ENCODE data around the gene PDCD7. TPM values are rescaled to one million over a fixed set of nuclear protein-coding genes. Genes with fewer than 3 reads are reported as not detected.

PDCD7 gene
- total RNA-seq, 3 donors from 2014 or later = 35.0 to 38.7 (median 36.1) TPM

DNA sequence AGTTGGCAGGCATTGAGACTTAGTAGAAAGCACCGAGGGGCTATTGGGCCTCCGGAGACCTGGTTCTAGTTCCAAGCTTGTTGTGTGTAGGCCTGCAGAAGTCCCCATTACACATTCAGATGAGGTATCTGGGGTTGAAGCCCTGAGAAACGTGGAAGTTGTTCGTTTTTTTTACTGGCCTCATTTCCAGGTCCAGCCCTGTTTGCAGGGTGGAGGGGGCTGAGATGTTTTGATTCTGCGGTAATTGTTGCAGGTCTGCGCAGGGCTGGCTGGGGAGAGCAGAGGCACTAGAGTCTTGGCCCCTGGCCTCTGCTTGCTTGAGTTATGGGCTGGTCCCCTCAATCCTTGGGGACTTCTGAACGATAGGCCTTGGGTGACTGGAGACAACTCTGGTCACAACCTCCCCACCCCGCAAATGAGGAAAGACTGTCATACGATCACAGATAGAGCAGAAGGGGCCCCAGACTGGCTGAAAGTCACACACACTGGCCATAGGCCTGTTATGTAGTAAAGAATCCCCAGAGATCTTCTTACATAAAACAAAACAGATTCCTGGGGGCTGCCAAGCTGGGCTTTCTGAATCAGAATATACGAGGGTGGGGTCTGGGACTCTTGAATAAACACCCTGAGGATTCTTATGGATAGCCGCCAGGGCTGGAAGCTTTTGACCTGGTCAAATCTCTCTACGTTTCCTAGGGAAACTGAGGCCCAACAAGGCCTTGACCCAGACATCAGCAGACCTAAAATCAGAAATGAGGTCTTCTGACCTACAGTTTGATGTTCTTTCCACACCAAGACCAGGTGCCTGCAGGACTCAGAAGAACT is 41.5 kb downstream of the PDCD7 start:
- no peak for ATAC-seq

DNA sequence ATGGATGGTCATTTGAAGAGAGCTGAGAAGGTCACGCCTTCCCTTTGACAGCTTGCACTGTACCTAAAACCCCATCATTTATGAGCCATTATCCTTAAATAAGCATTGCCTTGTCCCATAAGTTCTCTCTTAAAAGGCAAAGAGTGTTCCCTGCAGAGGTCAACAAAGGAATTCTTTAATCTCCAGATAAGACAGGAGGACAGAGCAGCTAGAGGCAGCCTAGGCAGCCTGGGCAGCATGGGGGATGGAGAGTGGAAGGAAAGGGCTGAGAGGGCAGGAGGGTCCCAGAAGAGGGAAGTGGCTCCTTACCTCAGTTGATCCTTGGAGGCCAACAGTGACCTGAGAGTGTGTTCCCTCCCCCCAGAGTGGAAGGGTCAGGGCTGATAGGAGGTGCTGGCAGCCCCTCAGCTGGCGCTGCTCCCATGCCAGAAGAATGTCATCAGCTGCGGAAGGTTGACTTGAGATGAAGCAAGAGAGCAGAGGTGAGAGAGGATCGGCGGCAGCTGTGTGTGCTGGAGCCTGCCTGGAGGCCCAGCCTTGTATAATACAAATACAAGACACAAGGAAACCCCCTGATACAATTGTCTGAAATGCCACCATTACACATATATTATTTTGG is 44.3 kb downstream of the PDCD7 start:
- H3K27me3 Mint-ChIP-seq (ENCODE audit: low read depth) = no peaks in the 10 kb centered on the region
- ATAC-seq (no peak), DNase-seq (no peak)
- H3K36me3 Mint-ChIP-seq (ENCODE audit: insufficient read depth) = no peaks in the 10 kb centered on the region
- H3K4me3 Mint-ChIP-seq = no peak overlapping the region
- no peaks in the 10 kb centered on the region for H3K9me3 Mint-ChIP-seq
- no peaks in the 10 kb centered on the region for H3K4me1 Mint-ChIP-seq (ENCODE audit: low read depth)

More for the DNA sequence above, 41.5 kb downstream of the PDCD7 start:
- no peak overlapping the region for H3K4me3 Mint-ChIP-seq
- H3K27me3 Mint-ChIP-seq (ENCODE audit: low read depth) = no peaks in the 10 kb centered on the region
- H3K4me1 Mint-ChIP-seq (ENCODE audit: low read depth) = no peaks in the 10 kb centered on the region
- peaks cover 4% of the 10 kb centered on the region for H3K36me3 Mint-ChIP-seq (ENCODE audit: insufficient read depth)
- no peak for DNase-seq
- no peaks in the 10 kb centered on the region for H3K9me3 Mint-ChIP-seq

DNA sequence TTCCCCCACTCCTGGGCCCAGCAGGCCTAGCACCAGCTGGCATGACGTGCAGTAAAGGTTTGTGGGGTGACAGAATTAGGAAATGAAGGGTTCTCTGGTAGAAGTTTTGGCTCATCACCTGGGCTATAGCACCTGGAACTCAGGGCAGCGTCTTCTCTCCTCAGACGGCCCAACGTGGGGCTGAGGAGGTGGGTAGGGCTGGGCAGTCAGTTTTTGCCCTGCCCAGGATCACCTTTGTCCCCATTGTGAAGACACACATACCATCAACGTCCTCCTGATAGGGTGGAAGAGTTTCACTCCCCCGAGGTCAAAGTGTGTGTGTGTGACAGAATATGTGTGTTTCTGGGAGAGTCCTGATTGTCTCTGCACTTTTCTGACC is 45.0 kb downstream of the PDCD7 start:
- H3K27me3 Mint-ChIP-seq (ENCODE audit: low read depth) = no peaks in the 10 kb centered on the region
- no peaks in the 10 kb centered on the region for H3K36me3 Mint-ChIP-seq (ENCODE audit: insufficient read depth)
- DNase-seq = no peak
- no peaks in the 10 kb centered on the region for H3K4me1 Mint-ChIP-seq (ENCODE audit: low read depth)
- no peaks in the 10 kb centered on the region for H3K9me3 Mint-ChIP-seq
- ATAC-seq = no peak
- no peak overlapping the region for H3K4me3 Mint-ChIP-seq

DNA sequence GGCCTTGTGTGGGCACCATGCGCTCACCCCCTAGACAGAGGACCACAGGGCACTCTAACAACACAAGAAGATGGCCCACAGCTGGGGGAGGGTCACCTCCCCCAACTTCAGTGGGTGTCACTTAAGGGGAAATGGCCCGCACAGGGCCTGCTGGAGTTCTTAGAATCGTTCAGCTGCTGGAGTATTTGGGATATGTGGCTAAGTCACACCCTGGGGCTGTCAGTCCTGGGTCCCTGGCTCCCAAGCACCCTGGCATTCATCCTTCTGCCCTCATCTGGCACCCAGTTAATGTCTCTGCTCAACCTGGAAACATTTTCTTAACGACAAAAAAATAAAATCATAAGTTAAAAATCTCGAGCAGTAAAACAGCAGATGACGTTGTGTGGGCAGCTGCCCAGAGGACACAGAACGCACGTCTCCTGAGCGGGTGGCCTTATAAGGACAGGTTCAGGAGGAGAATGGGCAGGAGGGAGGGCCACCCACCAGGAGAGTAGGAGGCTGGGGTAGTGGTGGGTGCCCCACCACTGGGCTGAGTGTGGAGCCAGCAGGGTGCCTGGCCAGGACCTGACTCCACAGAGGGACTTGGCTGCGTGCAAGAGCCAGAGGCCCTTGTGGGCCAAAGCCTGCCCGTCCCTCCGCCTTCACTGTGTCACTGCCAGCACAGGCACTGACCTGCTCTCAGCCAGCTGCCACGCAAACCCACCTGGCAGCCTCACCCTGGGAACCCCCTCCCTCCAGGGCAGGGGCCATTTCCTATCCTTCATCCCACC is 45.5 kb downstream of the PDCD7 start:
- ATAC-seq (no peak), DNase-seq (no peak)
- H3K36me3 Mint-ChIP-seq (ENCODE audit: insufficient read depth) = no peaks in the 10 kb centered on the region

DNA sequence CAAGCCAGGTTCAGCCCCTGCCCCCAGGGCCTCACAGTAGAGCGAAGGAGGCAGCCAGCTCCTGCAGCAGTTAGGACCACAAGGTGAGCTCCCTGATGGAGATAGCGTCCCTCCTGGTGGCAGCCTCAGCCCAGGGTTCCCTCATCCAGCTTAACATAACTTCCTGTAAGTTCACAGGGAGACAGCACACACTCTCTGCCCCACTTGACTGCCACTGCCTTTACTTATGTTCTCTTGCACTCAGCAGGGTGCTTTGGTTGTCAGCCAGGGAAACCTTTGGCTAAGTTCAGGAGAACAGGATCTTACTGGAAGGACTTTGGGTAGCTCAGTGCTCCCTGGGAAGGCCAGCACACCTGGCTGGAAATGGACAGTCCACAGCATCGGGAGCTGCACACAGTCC is 46.2 kb downstream of the PDCD7 start:
- no peak overlapping the region for H3K4me3 Mint-ChIP-seq
- peaks cover 6% of the 10 kb centered on the region for H3K4me1 Mint-ChIP-seq (ENCODE audit: low read depth)
- no peaks in the 10 kb centered on the region for H3K36me3 Mint-ChIP-seq (ENCODE audit: insufficient read depth)
- ATAC-seq (no peak), DNase-seq (no peak)
- no peaks in the 10 kb centered on the region for H3K9me3 Mint-ChIP-seq
- no peaks in the 10 kb centered on the region for H3K27me3 Mint-ChIP-seq (ENCODE audit: low read depth)

More for the DNA sequence above, 45.5 kb downstream of the PDCD7 start:
- H3K27me3 Mint-ChIP-seq (ENCODE audit: low read depth) = no peaks in the 10 kb centered on the region
- H3K4me3 Mint-ChIP-seq = no peak overlapping the region
- H3K4me1 Mint-ChIP-seq (ENCODE audit: low read depth) = no peaks in the 10 kb centered on the region
- H3K9me3 Mint-ChIP-seq = no peaks in the 10 kb centered on the region

DNA sequence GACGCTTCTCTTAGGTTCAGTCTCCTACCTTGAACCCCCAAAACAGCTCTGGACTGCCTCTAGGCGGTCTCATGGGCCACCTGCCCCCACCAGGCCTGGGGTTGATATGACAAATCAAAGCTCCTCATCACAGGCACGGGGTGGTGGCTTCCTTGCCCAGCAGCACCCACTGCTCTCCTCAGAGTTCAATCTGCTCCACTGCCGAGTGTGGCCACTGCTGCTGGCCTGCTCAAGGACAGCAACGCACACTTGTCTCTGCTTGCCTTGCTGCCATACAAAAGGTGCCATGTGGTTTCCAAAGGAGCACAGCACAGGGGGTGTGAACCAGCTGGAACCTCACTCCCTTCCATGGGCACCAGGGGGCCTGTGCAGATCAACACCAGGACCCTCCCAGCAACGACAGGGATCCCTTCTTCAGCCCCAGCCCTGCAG is 46.9 kb downstream of the PDCD7 start:
- DNase-seq = no peak
- H3K4me3 Mint-ChIP-seq = no peak overlapping the region

DNA sequence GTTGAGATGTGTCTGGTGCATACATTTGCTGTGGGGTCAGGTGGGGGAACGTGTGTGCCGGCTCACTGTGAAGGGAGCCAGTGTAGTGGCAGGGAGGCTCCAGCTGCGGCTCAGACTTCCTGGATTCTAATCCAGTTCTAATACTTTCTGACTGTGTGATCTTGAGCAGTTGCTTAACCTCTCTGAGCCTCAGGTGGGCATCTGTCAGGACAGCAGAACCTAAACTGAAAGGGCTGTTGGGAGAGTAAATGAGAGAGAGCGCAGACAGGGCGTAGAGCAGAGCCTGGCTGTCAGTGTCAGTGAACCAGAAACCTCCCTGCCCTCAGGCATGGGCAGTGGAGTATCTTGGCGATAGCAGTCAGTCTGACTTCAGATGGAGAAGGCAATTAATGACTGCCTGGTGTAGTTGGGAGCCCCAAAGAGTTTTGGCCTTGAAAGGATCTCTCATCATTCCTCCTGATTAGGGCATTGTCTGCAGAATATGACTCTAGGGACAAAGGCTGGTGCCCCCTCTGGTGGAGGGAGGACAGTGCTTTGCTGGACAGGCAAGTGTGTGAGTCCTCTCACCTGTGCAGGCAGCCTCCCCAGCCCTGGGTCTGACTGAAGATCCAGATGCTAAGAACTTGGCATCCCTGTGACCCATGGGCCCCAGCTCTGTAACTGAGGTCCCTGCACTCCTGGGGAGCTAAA is 47.5 kb downstream of the PDCD7 start:
- ATAC-seq (no peak), DNase-seq (no peak)
- no peaks in the 10 kb centered on the region for H3K36me3 Mint-ChIP-seq (ENCODE audit: insufficient read depth)
- no peaks in the 10 kb centered on the region for H3K27me3 Mint-ChIP-seq (ENCODE audit: low read depth)
- peaks cover 15% of the 10 kb centered on the region for H3K4me1 Mint-ChIP-seq (ENCODE audit: low read depth)
- H3K9me3 Mint-ChIP-seq = no peaks in the 10 kb centered on the region
- H3K4me3 Mint-ChIP-seq = no peak overlapping the region

More for the DNA sequence above, 46.9 kb downstream of the PDCD7 start:
- peaks cover 13% of the 10 kb centered on the region for H3K4me1 Mint-ChIP-seq (ENCODE audit: low read depth)
- no peaks in the 10 kb centered on the region for H3K36me3 Mint-ChIP-seq (ENCODE audit: insufficient read depth)
- no peaks in the 10 kb centered on the region for H3K9me3 Mint-ChIP-seq
- H3K27me3 Mint-ChIP-seq (ENCODE audit: low read depth) = no peaks in the 10 kb centered on the region
- ATAC-seq = peak; percentile 39

DNA sequence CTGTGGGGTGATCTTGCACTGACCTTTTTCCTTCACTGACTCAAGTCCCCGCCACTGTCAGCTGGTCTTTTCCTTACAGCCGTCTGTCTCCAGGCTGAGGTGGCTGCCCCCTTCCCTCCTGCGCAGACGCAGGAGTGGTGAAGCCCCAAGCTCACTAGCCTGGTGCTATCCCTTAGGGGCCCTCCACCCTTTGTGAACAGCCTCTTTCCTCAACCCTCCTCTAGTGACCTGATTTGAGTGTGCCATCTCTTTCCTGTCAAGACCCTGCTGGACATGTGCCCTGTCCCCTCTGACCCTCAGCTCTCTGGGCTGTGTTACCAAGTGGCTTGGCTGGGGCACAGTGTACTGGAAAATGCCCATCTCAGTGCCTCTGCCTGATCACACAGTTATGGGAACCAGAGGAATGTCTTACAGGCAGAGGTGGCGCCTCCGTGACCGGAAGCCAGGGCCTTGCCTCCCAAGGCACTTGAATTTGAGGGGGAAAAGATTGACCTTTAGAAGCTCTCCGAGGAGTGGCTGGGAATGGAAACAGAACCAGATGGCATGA is 48.3 kb downstream of the PDCD7 start:
- no peak for DNase-seq

DNA sequence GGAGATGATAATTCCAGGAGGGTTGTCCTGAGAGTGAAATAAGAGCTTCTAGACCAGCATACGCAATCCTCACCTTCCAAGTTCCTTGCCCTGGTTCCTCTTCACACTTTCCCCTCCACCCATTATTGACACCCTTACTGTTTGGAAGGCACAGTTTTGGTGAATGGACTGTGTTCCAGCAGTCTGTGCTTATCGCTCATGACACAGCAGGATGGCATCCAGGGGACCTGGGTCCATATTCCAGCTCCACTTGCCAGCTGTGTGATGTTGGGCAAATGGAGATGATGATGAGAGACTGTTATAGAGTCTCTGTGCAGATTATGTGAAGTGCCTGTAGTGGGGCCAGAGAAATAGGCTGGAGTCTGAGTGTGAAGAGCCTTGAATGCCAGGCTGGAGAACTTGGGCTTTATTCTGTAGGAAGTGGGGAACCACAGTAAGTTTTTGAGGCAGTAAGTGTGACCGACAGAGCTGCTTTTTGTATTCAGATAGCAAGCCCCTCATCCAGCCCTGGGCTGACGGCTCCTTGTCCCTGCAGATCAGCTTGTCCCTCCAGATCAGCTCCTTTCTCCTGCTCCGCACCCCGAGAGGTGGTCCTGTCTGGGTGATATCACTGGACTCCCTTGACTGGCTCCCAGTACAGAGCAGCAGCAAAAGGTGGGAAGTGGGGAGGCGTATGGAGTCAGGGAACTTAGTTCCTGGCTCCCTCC is 49.0 kb downstream of the PDCD7 start:
- Mint-ChIP-seq H3K36me3 (ENCODE audit: insufficient read depth) (no peaks in the 10 kb centered on the region), H3K9me3 (no peaks in the 10 kb centered on the region), H3K4me3 (no peak overlapping the region), H3K27me3 (ENCODE audit: low read depth) (no peaks in the 10 kb centered on the region), H3K4me1 (ENCODE audit: low read depth) (peaks cover 15% of the 10 kb centered on the region)
- DNase-seq (no peak), ATAC-seq (no peak)

More for the DNA sequence above, 48.3 kb downstream of the PDCD7 start:
- Mint-ChIP-seq H3K9me3 (no peaks in the 10 kb centered on the region), H3K36me3 (ENCODE audit: insufficient read depth) (no peaks in the 10 kb centered on the region), H3K4me3 (no peak overlapping the region), H3K27me3 (ENCODE audit: low read depth) (no peaks in the 10 kb centered on the region), H3K4me1 (ENCODE audit: low read depth) (peaks cover 15% of the 10 kb centered on the region)
- ATAC-seq = no peak

DNA sequence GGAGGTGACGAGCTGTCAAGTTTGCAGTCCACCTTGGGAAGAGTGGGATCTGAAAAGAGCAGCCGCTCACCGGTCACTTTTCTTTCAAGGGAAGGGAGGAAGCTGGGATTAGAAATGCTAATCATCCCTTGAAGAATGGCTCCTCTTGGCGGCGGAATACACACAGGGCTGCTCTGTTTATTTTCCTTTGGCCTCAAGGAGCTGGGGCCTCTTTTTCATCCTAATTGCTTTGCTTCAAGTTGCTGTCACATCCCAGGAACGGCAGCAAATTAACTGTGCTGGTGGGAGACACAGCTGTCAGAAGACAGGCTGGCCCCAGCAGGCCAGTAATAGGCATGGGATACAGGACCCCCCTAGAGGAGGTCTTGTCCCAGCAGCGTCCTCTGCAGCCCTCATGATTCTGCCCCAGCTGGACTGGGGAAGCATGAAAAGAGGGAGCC is 50.3 kb downstream of the PDCD7 start:
- Mint-ChIP-seq H3K27me3 (ENCODE audit: low read depth) (peaks cover 9% of the 10 kb centered on the region), H3K36me3 (ENCODE audit: insufficient read depth) (no peaks in the 10 kb centered on the region), H3K9me3 (no peaks in the 10 kb centered on the region), H3K4me1 (ENCODE audit: low read depth) (peaks cover 15% of the 10 kb centered on the region), H3K4me3 (no peak overlapping the region)
- DNase-seq = no peak
- ATAC-seq = no peak

DNA sequence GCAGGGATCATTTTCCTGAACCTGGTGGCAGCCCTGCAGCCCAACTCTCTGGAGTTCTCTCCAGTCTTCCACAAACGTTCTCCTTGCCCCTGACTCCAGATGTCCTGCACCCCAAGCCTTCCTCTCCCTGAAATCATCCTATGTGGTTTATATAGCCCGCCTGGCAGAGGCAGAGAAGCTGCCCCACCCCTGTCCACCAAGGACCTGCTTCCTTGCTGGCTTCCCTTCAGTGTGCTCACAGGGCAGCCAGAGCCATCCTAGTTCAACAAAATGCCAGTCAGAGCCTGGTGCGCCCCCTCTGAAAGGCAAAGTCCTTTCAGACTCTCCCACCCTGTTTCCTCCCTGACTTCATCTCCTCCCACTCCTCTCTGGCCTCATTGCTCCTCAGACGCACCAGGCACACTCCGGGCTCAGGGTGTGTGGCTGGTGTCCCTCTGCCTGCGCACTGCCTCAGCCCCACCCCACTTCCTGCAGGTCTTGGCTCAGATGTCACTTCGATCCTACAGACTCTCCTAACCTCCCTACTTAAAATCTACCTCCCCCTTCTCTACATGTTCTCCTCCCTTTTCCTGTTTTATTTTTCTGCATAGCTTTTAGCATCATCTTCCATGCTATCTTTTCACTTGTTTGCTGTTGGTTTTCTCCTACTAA is 51.2 kb downstream of the PDCD7 start:
- Mint-ChIP-seq H3K27me3 (ENCODE audit: low read depth) (peaks cover 16% of the 10 kb centered on the region), H3K4me1 (ENCODE audit: low read depth) (peaks cover 18% of the 10 kb centered on the region), H3K4me3 (no peak overlapping the region), H3K9me3 (no peaks in the 10 kb centered on the region), H3K36me3 (ENCODE audit: insufficient read depth) (no peaks in the 10 kb centered on the region)
- ATAC-seq = peak; percentile 38 to 45
- DNase-seq = no peak

DNA sequence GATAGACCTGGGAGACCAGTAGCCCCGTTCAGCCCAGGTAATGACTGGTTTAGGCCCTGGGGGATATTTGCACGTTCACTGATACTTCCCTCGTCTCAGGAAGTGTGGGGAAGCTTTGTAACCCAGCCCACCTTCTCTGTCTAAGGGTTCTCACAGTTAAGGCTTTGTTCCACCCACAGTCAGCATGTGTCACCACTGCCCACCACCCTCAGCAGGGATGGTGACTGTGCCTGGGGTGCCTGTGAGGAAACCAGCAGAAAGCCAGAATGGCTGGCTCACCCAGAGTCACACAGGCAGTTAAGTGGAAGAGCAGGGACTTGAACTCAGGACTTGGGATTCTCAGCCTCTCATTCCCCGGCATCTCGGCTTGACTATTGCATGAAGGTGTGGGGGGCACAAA is 51.9 kb downstream of the PDCD7 start:
- no peaks in the 10 kb centered on the region for H3K36me3 Mint-ChIP-seq (ENCODE audit: insufficient read depth)
- no peak overlapping the region for H3K4me3 Mint-ChIP-seq
- H3K9me3 Mint-ChIP-seq = no peaks in the 10 kb centered on the region
- no peak for DNase-seq
- H3K4me1 Mint-ChIP-seq (ENCODE audit: low read depth) = peaks cover 18% of the 10 kb centered on the region
- peak; percentile 62 to 71 for ATAC-seq
- H3K27me3 Mint-ChIP-seq (ENCODE audit: low read depth) = peaks cover 16% of the 10 kb centered on the region

DNA sequence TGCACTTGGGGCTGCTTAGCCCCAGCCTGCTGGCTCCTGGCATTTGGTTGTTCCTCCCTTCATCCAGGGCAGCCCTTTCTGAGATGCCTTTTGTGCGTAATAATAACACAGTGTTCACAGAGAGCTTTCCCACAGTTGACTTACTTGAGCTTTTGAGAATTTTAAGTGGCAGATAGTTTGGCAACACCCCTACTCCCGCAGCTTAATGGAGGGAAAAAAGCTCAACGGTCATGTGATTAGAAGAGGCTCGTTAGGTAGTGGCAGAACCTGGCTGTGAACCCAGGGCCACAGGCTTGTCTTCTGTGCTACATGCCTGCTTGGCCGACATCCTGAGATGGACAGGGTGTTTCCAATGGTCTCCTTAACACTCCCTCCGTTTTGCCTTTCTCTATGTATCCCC is 52.3 kb downstream of the PDCD7 start:
- DNase-seq (no peak), ATAC-seq (no peak)
- H3K9me3 Mint-ChIP-seq = no peaks in the 10 kb centered on the region
- peaks cover 18% of the 10 kb centered on the region for H3K4me1 Mint-ChIP-seq (ENCODE audit: low read depth)
- peaks cover 19% of the 10 kb centered on the region for H3K27me3 Mint-ChIP-seq (ENCODE audit: low read depth)
- no peak overlapping the region for H3K4me3 Mint-ChIP-seq
- no peaks in the 10 kb centered on the region for H3K36me3 Mint-ChIP-seq (ENCODE audit: insufficient read depth)
